Tibial nerve (tissue), 3 donors: Measurements from ENCODE around the gene ERN1.

Source experiments
- EP300 ChIP-seq, 2 donors: sonication (generic); formaldehyde crosslinking; IDR thresholded peaks; one replicate each; pipeline ENCODE4 v1.6.1; 2017; ENCODE audit warnings: antibody characterized with exemption in 2 of 2, mild to moderate bottlenecking in 1 of 2
- POLR2A ChIP-seq, 2 donors: fragments of 450-650 bp; IDR thresholded peaks; one replicate each; pipeline ENCODE4 v1.6.1; 2017; ENCODE audit warnings: antibody characterized with exemption in 2 of 2, mild to moderate bottlenecking in 2 of 2, moderate library complexity in 2 of 2

- TF ChIP-seq EP300 (IDR thresholded peaks at IDR 0.05) (no peak), POLR2A (IDR thresholded peaks at IDR 0.05) (no peak)
Measured at GRCh38 chr17:64134216-64134970, 4.4 kb upstream of the ERN1 start.
